GM19240 (cell line): Measurements from ENCODE around the gene GALP.
"Not testable (repeated sequence)": the region's sequence is repeated elsewhere in the genome, so short reads cannot be mapped to it uniquely, and the experiment has no call there.

Source experiments
- DNase-seq: peaks from one replicate; pipeline ENCODE4 v3.0.0; 2011; ENCODE audit warnings: low spot score; ENCODE audit not compliant: insufficient read length

Gene GALP

DNA sequence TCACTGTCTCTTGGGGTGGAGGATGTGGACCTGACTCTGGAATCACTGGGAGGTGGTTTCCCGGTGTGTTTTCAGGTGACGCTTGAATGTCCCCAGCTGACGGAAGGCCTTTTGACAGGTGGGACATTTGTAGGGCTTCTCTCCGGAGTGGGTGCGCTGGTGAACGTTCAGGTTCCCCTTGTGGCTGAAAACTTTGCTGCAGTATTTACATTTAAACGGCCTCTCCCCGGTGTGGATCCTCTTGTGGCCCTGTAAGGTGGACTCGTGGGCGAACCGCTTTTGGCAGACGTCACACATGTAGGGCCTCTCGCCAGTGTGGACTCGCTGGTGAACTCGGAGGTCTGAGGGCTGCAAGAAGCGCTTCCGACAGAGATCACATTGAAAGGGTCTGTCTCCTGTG lies 14.0 kb downstream of the GALP start:
- DNase-seq: no peak

DNA sequence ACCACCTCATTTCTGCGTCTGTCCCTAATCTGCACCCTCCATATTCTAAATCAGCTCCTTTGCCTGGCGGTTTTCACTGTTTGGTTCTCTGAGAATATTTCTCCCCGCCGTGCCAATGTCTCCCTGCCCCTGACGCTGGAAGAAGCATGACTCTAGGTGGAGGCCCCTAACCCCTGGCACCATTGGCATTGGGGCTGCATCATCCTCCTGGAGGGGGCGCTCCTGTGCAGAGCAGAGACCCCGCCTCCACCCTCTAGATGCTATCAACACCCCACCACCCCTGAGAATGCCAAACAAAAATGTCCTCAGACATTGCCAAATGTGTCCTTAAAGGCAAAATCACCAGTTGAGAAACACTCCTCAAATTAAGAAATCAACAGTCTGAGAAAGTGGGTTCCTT lies 15.3 kb downstream of the GALP start:
- no peak for DNase-seq

DNA sequence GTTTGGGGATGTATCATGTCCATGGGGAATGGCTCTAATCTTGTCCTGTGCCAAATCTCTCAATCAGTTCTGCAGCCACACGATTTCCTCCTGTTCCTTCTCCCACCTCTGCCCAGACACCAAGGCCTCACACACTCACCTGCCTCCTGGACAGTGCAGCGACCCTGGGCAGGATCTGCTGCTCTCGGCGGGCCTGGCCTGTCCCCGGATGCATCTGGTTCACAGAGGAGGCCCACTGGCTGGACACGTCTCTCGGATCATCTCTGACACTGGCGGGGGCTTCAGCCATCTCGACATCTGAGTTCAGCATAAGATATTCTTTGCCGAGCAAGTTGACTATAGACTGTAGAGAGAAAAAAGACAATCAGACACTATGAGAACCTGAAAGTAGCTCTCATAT lies 15.9 kb downstream of the GALP start:
- DNase-seq: no peak

DNA sequence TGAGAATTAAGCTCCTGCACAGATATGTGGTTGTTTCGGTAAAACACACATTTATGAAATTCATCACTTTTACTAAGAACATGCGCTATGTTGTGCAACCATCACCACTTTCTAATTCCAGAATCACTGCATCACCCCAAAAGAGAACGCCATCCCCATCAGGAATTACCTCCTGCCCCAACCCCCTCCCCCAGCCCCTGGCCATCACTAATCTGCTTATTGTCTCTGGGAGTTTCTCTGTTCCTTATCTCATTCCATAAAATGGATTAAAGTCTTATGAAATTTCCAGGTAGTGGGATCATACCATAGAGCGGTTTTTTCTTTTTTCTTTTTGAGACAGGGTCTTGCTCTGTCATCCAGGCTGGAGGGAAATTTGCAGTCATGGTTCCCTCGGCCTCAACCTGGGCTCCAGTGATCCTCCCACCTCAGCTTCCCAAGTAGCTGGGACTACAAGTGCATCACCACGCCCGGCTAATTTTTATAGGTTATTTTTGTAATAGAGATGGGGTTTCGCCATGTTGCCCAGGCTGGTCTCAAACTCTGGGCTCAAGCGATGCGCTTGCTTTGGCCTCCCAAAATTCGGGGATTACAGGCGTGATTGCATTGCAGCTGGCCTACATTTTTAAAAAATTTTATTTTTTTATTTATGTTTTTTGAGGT lies 18.3 kb downstream of the GALP start:
- no peak for DNase-seq

DNA sequence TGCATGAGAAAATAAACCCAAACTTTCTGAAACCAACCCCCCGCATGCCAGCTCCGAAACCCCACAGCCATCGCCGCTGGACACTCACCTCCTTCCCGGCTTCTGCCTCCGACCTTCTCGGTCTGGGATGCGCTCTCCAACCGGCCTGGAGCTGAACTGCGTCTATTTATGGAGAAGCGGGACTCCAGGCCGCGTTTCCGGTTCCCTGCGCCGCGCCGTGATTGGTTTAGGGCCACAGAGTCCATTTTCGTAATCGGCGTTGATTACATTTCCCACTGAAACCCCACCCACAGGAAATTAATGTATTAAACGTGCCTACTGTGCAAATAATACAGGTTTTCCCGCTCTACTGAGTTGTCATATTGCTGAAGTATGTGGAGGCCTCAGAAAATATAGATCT lies 21.8 kb downstream of the GALP start, which contains the start of gene ZSCAN5B:
Gene ZSCAN5B, minus strand, starts transcription at position 138 of the 400 bp plus-strand sequence. CDS start 4,731 bp downstream, outside the sequence.
- DNase-seq: not testable (repeated sequence)

DNA sequence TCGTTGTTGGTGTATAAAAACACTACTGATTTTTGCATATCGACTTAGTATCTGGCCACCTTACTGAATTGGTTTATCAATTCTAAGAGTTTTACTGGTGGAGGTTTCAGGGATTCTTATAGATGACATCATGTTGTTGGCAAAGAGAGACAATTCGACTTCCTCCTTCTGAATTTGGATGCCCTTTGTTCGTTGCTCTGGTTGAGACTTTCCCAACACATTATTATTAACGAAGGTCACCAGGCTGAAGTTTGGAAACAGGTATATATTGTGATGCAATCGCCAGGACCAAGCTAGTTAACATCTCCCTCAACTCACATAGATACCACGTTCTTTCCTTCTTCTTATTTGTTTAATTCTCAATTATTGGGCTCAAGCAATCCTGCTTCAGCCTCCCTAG lies 23.9 kb downstream of the GALP start:
- DNase-seq: no peak

- no peak for DNase-seq
Observed at GRCh38 chr19:56201973-56202372, 26.2 kb downstream of the GALP start, which contains the start of gene ZSCAN5C. Gene ZSCAN5C, plus strand, starts transcription at chr19:56202273. Its CDS starts 3,641 bp downstream, at chr19:56205914.

- DNase-seq: not testable (repeated sequence)
Observed at GRCh38 chr19:56207581-56207980, 31.8 kb downstream of the GALP start.

GRCh38 chr19:56209091-56209490 lies 33.3 kb downstream of the GALP start:
- no peak for DNase-seq

GRCh38 chr19:56210036-56210435 lies 34.2 kb downstream of the GALP start:
- DNase-seq: not testable (repeated sequence)

- DNase-seq: no peak
Observed at GRCh38 chr19:56211718-56212117, 35.9 kb downstream of the GALP start.

- no peak for DNase-seq
Observed at GRCh38 chr19:56217039-56217949, 41.5 kb downstream of the GALP start.

GRCh38 chr19:56218961-56219360 lies 43.2 kb downstream of the GALP start:
- DNase-seq: no peak

DNA sequence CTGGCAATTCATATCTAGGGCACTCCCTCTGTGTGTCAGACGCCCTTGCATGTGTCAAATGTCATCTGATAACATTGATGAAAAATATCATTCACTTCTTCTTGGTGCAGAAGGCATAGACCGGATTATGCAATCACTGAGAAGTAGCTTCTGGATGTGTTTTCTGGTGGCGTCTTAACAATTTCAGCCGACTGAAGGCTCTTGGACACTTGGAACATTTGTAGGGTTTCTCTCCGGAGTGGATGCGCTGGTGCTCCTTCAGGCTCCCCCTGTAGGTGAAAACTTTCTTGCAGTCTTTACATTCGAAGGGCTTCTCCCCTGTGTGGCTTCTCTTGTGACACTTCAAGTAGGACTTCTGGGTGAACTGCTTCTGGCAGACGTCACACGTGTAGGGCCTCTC lies 45.6 kb downstream of the GALP start:
- not testable (repeated sequence) for DNase-seq

GRCh38 chr19:56221851-56222250 lies 46.0 kb downstream of the GALP start:
- no peak for DNase-seq

DNA sequence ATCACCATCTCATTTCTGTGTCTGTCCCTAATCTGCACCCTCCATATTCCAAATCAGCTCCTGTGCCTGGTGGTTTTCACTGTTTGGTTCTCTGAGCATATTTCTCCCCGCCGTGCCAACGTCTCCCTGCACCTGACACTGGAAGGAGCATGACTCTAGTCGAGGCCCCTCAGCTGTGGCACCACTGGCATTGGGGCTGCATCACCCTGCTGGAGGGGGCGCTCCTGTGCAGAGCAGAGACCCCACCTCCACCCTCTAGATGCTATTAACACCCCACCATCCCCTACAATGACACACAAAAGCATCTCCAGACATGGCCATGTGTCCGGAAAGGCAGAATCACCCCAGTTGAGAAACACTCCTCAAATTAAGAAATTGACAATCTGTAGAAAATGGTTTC lies 47.1 kb downstream of the GALP start:
- no peak for DNase-seq

DNA sequence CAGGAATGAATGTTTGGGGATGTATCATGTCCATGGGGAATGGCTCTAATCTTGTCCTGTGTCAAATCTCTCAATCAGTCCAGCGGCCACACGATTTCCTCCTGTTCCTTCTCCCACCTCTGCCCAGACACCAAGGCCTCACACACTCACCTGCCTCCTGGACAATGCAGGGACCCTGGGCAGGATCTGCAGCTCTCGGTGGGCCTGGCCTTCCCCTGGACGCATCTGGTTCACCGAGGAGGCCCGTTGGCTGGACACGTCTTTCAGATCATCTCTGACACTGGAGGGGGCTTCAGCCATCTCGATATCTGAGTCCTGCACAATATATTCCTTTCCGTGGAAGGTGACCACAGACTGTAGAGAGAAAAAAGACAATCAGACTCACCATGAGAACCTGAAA lies 47.7 kb downstream of the GALP start:
- no peak for DNase-seq
